ENCODE results near the gene SPIRE2. TPM values are rescaled to one million over a fixed set of nuclear protein-coding genes. Genes with fewer than 3 reads are reported as not detected.

The SPIRE2 gene
- total and polyA plus RNA-seq, 9 of the 15 experiments (the other 6 are each of a cell fraction or from before 2014, with no cell fraction given), result 0.70 to 7.5 (median 4.6) TPM

DNA sequence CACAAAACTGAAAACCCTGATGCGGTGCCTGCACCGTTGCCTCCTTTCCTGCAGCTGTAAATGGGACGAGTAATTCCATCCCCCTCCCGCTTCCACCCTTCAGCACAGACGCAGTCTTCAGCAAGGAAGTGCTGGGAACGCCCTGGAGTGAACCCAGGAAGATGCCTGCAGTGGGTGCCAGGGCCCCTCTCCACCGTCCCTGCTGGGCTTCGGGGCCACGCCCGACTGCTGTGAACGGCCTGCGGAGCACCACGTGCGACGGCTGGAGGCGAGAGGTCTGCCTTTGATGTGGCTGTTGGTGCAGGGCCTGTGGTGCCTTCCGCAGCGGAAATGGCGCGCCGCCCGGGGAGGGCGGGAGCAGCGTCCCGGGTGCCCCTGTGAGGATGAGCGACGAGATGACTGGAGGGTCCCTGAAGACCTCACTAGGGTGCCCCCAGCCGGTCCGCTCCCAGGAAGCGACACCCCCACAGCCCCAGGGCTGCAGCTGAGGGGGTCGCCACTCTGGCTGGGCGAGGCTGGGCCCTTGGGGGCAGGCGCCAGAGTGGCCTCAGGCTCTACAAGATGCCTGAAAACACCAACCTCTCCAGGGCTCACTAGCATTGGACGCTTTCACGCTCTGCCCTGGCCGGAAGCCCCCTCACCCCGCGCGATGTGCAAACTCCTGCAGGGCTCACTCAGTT is 89.6 kb downstream of the SPIRE2 start:
- peak; percentile 81 for FAIRE-seq
- peak; percentile 75 for TF ChIP-seq RBFOX2 (IDR thresholded peaks at IDR 0.05; ENCODE audit: low read depth, low read length)
- TF ChIP-seq, protein P1, sequence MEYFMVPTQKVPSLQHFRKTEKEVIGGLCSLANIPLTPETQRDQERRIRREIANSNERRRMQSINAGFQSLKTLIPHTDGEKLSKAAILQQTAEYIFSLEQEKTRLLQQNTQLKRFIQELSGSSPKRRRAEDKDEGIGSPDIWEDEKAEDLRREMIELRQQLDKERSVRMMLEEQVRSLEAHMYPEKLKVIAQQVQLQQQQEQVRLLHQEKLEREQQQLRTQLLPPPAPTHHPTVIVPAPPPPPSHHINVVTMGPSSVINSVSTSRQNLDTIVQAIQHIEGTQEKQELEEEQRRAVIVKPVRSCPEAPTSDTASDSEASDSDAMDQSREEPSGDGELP (CRISPR knock-in tag; IDR thresholded peaks at IDR 0.05; ENCODE audit: borderline replicate concordance), result peak; percentile 57; the same call in 1 of the 2 replicates
- TF ChIP-seq NR2C2 (CRISPR knock-in tag; IDR thresholded peaks at IDR 0.05), result peak; percentile 33; the same call in 1 of the 2 replicates
- TF ChIP-seq NR2C2 (tag; IDR thresholded peaks at IDR 0.05), result no peak
- no peak for TF ChIP-seq ZSCAN29 (IDR thresholded peaks at IDR 0.05)
- TF ChIP-seq YY1 (IDR thresholded peaks at IDR 0.05; ENCODE audit: borderline replicate concordance in 1 of 3, control insufficient read depth in 1 of 3, extremely low read depth in 1 of 3, insufficient read depth in 3 of 3, insufficient read length in 1 of 3, insufficient replicate concordance in 2 of 3, low read depth in 1 of 3, low read length in 2 of 3), result peak in 2 of 3 experiments; percentile 65 to 82
- 0 out of 2 replicates have a peak, but pooled peaks have one; percentile 51 for TF ChIP-seq E2F1 (CRISPR knock-in tag; IDR thresholded peaks at IDR 0.05)
- peak; percentile 77; the same call in 1 of the 2 replicates for TF ChIP-seq KLF1 (tag; IDR thresholded peaks at IDR 0.05)
- TF ChIP-seq, protein P2, sequence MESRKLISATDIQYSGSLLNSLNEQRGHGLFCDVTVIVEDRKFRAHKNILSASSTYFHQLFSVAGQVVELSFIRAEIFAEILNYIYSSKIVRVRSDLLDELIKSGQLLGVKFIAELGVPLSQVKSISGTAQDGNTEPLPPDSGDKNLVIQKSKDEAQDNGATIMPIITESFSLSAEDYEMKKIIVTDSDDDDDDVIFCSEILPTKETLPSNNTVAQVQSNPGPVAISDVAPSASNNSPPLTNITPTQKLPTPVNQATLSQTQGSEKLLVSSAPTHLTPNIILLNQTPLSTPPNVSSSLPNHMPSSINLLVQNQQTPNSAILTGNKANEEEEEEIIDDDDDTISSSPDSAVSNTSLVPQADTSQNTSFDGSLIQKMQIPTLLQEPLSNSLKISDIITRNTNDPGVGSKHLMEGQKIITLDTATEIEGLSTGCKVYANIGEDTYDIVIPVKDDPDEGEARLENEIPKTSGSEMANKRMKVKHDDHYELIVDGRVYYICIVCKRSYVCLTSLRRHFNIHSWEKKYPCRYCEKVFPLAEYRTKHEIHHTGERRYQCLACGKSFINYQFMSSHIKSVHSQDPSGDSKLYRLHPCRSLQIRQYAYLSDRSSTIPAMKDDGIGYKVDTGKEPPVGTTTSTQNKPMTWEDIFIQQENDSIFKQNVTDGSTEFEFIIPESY (CRISPR knock-in tag; IDR thresholded peaks at IDR 0.05), result peak; percentile 49
- TF ChIP-seq HNRNPLL (IDR thresholded peaks at IDR 0.05; ENCODE audit: low read depth, low read length, poor library complexity, severe bottlenecking), result peak; percentile 87
- TF ChIP-seq TCF7 (IDR thresholded peaks at IDR 0.05; ENCODE audit: borderline replicate concordance), result peak; percentile 97
- TF ChIP-seq, protein P3, sequence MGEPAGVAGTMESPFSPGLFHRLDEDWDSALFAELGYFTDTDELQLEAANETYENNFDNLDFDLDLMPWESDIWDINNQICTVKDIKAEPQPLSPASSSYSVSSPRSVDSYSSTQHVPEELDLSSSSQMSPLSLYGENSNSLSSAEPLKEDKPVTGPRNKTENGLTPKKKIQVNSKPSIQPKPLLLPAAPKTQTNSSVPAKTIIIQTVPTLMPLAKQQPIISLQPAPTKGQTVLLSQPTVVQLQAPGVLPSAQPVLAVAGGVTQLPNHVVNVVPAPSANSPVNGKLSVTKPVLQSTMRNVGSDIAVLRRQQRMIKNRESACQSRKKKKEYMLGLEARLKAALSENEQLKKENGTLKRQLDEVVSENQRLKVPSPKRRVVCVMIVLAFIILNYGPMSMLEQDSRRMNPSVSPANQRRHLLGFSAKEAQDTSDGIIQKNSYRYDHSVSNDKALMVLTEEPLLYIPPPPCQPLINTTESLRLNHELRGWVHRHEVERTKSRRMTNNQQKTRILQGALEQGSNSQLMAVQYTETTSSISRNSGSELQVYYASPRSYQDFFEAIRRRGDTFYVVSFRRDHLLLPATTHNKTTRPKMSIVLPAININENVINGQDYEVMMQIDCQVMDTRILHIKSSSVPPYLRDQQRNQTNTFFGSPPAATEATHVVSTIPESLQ (CRISPR knock-in tag; IDR thresholded peaks at IDR 0.05), result peak; percentile 58; the same call in 1 of the 2 replicates
- no peak for TF ChIP-seq OTX1 (CRISPR knock-in tag; IDR thresholded peaks at IDR 0.05)

More for the DNA sequence above, 89.6 kb downstream of the SPIRE2 start:
- Histone ChIP-seq H3K9me1 (ENCODE audit: control insufficient read depth, insufficient read depth, low read length) (no peaks in the 10 kb centered on the region), H3K27ac (ENCODE audit: extremely low read depth, low read depth, low read length) (peak overlapping the region; percentile 74), H2AFZ (ENCODE audit: low read depth, low read length) (peak overlapping the region; percentile 99), H3K9me3 (replicated peaks; ENCODE audit: control insufficient read depth, insufficient read depth, low read depth, low read length) (no peaks in the 10 kb centered on the region), H3K9ac (ENCODE audit: insufficient read depth in 1 of 2, low read depth in 2 of 2, low read length in 2 of 2) (peak overlapping the region; percentile 67 to 85), H3K27me3 (ENCODE audit: control insufficient read depth in 2 of 2, insufficient read depth in 2 of 2, low read length in 2 of 2) (no peaks in the 10 kb centered on the region), H3K36me3 (ENCODE audit: control insufficient read depth, insufficient read depth, low read length) (peaks cover 4% of the 10 kb centered on the region; the same call in 1 of the 3 replicates), H4K20me1 (replicated peaks; ENCODE audit: control insufficient read depth, insufficient read depth, low read length) (no peaks in the 10 kb centered on the region), H3K4me3 (peak overlapping the region; percentile 30), H3K4me2 (ENCODE audit: insufficient read depth, low read length) (peak overlapping the region; percentile 85), H3K4me1 (replicated peaks in 1 of 2; ENCODE audit: control insufficient read depth in 2 of 2, insufficient read depth in 2 of 2, low read length in 2 of 2) (peaks cover 36 to 72% of the 10 kb centered on the region in 2 experiments), H3K79me2 (ENCODE audit: control insufficient read depth, insufficient read depth, low read length) (no peaks in the 10 kb centered on the region; the same call in 2 of the 3 replicates)
- DNase-seq (ENCODE audit: extremely low read depth in 1 of 4, low spot score in 3 of 4) (peak; percentile 41 to 78 (median 60)), ATAC-seq (peak; percentile 57)
- ChIA-PET POLR2A (interaction anchor here (0.5 to 1.2 kb wide), 3 partner anchors 8 to 31 kb away, joined by 3 to 8 read pairs (median 3); partner anchors contain the start of gene DEF8), CTCF (ENCODE audit: low intra/inter-chr PET ratio) (no interaction called here)
- in situ Hi-C loops (cut with MboI), result no loop called here
- no TSS peak for BruUV-seq (replicated peaks)
- intact Hi-C loops (cut with micrococcal nuclease), result no loop called here
- WGBS (ENCODE audit: insufficient coverage, low coverage, missing lambda C conversion rate), result 11% methylated on average over 32 of the region's 39 CpGs

All from K562 (cell line).